NT2/D1 (cell line): Measurements from ENCODE around the gene DIDO1.

Source experiments
- SUZ12 ChIP-seq: IDR thresholded peaks from 2 replicates; pipeline ENCODE4 v1.6.1; 2011; ENCODE audit not compliant: insufficient read length, insufficient read depth; ENCODE audit errors: extremely low read depth
- YY1 ChIP-seq: IDR thresholded peaks from 2 replicates; pipeline ENCODE4 v1.6.1; 2011; ENCODE audit not compliant: insufficient read length, insufficient read depth
- ZNF274 ChIP-seq: IDR thresholded peaks from 2 replicates; pipeline ENCODE4 v1.6.1; 2011; ENCODE audit warnings: mild to moderate bottlenecking, low read depth, low read length

GRCh38 chr20:62967628-62968351, 41.5 kb upstream of the DIDO1 start:
- TF ChIP-seq SUZ12 (no peak), YY1 (no peak), ZNF274 (no peak)
